GM18873 (cell line): ENCODE data around the gene MED13.
"Not testable (repeated sequence)": the region's sequence is repeated elsewhere in the genome, so short reads cannot be mapped to it uniquely, and the experiment has no call there.

ENCODE experiments used
- ATAC-seq: cut with Tn5 transposase; IDR thresholded peaks from one replicate; pipeline ENCODE4 v1.9.1; 2021; ENCODE audit warnings: mild to moderate bottlenecking, moderate library complexity, moderate number of reproducible peaks; ENCODE audit not compliant: unreplicated experiment, low FRiP score

Gene MED13

GRCh38 chr17:62058611-62059010, 6.5 kb downstream of the MED13 start:
- no peak for ATAC-seq

- ATAC-seq, result no peak
Observed at GRCh38 chr17:62057696-62058095, 7.4 kb downstream of the MED13 start.

- no peak for ATAC-seq
Observed at GRCh38 chr17:62052765-62053338, 12.2 kb downstream of the MED13 start.

GRCh38 chr17:62051053-62051452, 14.0 kb downstream of the MED13 start:
- no peak for ATAC-seq

- ATAC-seq, result no peak
Observed at GRCh38 chr17:62049299-62049698, 15.8 kb downstream of the MED13 start.

GRCh38 chr17:62048262-62048661, 16.8 kb downstream of the MED13 start:
- no peak for ATAC-seq

GRCh38 chr17:62045517-62045916, 19.6 kb downstream of the MED13 start:
- no peak for ATAC-seq

GRCh38 chr17:62045109-62045508, 20.0 kb downstream of the MED13 start:
- ATAC-seq, result no peak

- no peak for ATAC-seq
Observed at GRCh38 chr17:62043602-62044001, 21.5 kb downstream of the MED13 start.

- ATAC-seq, result no peak
Observed at GRCh38 chr17:62043140-62043539, 21.9 kb downstream of the MED13 start.

- ATAC-seq, result no peak
Observed at GRCh38 chr17:62038248-62038647, 26.8 kb downstream of the MED13 start.

GRCh38 chr17:62033317-62033716, 31.8 kb downstream of the MED13 start:
- ATAC-seq, result no peak

- no peak for ATAC-seq
Observed at GRCh38 chr17:62032480-62032879, 32.6 kb downstream of the MED13 start.

- no peak for ATAC-seq
Observed at GRCh38 chr17:62030264-62030663, 34.8 kb downstream of the MED13 start.

- ATAC-seq, result no peak
Observed at GRCh38 chr17:62024866-62025265, 40.2 kb downstream of the MED13 start.

- ATAC-seq, result no peak
Observed at GRCh38 chr17:62017912-62018311, 47.2 kb downstream of the MED13 start.

- ATAC-seq, result no peak
Observed at GRCh38 chr17:62017496-62017895, 47.6 kb downstream of the MED13 start.

- no peak for ATAC-seq
Observed at GRCh38 chr17:62014526-62014925, 50.6 kb downstream of the MED13 start.

- no peak for ATAC-seq
Observed at GRCh38 chr17:62009220-62009619, 55.9 kb downstream of the MED13 start.

- ATAC-seq, result no peak
Observed at GRCh38 chr17:62008294-62008693, 56.8 kb downstream of the MED13 start.

GRCh38 chr17:62004388-62004787, 60.7 kb downstream of the MED13 start:
- no peak for ATAC-seq

- ATAC-seq, result not testable (repeated sequence)
Observed at GRCh38 chr17:62003141-62003540, 61.9 kb downstream of the MED13 start.

- ATAC-seq, result no peak
Observed at GRCh38 chr17:62001105-62001504, 64.0 kb downstream of the MED13 start.
